Cortex of kidney (tissue), 1 donor: ENCODE data around the gene SNRK.

Source experiments
- DNase-seq: peaks from one replicate; lab custom pipeline; 2025; lab: John Stamatoyannopoulos, UW

SNRK gene, protein sequence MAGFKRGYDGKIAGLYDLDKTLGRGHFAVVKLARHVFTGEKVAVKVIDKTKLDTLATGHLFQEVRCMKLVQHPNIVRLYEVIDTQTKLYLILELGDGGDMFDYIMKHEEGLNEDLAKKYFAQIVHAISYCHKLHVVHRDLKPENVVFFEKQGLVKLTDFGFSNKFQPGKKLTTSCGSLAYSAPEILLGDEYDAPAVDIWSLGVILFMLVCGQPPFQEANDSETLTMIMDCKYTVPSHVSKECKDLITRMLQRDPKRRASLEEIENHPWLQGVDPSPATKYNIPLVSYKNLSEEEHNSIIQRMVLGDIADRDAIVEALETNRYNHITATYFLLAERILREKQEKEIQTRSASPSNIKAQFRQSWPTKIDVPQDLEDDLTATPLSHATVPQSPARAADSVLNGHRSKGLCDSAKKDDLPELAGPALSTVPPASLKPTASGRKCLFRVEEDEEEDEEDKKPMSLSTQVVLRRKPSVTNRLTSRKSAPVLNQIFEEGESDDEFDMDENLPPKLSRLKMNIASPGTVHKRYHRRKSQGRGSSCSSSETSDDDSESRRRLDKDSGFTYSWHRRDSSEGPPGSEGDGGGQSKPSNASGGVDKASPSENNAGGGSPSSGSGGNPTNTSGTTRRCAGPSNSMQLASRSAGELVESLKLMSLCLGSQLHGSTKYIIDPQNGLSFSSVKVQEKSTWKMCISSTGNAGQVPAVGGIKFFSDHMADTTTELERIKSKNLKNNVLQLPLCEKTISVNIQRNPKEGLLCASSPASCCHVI

DNA sequence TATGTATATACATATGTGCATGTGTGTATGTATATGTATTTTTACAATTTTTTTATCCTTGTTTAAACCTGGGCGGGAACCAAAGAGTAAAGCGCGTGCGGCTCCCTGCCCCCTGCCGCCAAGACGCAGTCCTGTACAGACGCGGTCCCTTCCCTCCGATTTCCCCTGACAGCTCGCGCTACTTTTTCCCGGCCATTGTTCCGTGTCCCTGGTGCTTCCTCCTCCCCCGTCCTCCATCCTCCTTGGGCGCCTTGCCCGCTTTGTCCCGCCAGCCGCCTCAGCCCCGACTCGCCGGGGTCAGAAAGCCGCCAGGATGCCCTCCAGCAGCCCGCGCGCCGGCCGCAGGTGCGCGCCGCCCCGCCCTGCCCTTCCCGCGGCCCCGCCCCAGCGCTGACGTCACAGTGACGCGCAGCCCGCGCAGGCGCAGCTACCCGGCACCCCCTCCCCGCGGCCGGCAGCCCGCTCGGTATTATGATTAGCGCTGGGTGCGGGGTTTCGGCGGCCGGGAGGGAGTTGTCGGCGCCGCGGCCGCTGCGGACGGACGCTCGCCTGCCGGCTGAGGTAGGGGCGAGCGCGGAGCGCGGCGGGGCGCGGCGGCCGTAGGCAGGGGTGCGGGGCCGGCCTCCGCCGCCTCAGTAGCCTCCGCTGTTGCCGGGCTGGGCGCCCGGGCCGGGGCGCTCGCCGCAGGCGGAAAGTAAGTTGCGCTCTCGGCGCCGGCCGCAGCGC, at the start of gene SNRK:
Gene SNRK, plus strand, starts transcription at position 426 of the 726 bp plus-strand sequence. CDS start 16,664 bp downstream, outside the sequence.
- peak; percentile 56 for DNase-seq

DNA sequence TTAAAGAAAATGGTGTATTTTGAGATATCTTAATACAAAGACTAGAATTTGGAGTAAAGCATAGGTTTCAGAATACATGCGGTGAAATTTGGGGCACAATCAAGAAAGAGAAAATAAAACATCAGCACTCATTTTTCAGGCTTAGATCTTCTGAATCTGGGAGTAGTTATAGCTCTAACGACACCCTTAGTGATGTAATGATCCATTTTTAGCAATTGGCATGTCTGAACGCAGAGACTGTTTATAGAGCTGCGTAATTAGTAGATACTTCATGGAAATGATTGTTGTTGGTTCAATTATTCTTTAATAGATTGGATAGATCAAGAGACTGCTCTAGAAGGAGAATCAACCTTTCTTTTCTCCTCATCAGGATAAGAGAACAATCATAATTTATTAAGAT, 47.5 kb upstream of the SNRK start:
- DNase-seq, result no peak

DNA sequence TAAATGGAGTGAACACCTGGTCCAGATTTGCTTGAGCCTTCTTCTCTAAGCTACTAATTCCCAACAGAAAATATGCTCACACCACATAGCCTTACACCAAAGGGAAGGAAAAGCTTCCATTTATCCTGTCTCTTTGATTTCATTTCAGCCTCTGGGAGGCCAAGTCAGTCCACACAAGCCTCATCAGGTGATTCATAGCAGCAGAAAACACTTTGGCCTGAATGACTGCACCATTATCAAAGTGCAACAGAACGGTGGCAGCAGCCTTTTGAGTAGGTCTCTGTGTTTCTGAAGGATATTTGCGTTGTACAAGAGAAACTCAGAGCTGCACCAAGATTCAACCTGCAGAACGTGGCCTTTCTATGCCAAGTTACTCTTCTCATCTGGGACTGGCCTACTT, 46.6 kb upstream of the SNRK start:
- no peak for DNase-seq

DNA sequence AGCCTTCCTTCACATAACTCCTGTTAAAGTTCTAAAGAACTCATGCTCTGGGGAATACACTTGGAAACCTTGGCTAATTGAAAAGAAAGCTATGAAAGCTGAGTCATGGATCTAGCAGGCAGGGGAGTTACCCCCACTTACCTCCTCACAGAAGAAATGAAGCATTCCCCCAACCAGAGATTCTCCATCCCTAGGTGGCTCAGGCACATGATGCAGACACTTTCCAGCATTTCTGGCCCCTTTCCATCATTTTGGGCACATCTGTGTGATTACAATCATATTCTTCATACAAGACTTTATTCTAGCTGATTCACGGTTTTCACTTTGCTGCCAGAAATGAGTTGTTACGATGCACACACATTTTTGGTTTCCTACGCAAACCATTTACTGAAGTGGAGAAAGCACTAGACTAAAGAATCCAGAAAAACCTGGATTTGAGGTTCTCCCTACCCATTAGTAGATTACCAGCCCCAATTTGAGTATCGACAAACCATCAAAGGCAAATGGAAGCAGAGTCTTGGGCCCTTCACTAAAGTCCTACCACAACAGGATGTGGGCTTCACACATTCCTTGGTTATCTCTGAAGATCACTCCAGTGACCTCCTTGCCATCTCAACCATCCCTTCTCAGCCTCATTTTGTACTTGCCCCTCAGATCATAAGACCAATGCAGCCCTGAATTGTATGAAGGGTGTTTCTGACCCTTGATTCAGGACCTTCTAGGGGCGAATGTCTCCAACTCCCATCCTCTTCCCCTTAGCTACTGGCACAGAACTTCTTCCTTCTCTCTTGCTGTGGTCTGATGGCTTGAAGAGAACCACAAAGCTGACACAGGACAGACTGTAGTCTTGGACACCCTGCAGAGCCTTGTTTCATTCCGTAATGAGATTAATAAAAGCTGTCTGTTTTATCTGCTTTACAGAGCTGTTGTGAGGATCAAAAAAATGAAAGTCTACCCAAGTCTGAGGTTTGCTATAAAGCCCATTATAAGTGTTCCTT, 42.5 kb upstream of the SNRK start:
- no peak for DNase-seq

DNA sequence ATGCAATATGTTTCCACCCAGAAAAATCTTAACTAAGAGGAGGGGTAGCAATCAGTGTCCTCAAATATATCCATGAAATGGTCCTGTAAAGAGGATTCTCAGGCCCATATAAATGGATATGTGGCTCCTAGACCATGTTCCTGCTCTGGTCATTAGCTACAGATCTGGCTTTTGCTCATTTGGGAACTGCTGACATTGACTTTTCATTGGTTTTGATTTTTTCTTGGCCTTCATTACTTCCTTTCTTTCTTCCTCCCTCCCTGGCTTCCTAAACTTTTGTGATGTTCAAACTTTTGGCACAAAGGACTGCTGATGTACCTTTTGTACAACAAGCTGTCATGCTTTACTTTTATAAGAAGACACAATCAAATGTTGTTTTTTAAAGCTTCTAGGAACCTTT, 41.6 kb upstream of the SNRK start:
- no peak for DNase-seq

DNA sequence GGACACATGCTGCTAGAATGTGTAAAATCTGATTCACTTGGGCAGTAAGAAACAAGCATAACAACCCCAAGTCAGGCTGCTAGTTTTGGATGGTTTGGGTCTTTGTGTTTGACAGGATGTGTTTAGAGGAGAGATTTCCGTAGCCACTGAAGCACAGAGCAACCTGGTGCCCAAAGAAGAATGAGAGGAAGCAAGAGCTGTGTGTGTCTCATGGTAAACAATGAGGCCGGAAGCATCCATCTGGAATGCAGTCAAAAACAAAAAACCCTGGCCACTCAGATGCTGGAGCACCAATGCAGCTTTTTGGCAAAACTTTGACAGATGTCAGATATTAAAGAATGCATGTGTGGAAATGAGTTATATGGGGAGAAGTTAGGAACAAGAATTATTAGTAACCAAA, 39.4 kb upstream of the SNRK start:
- DNase-seq, result no peak

DNA sequence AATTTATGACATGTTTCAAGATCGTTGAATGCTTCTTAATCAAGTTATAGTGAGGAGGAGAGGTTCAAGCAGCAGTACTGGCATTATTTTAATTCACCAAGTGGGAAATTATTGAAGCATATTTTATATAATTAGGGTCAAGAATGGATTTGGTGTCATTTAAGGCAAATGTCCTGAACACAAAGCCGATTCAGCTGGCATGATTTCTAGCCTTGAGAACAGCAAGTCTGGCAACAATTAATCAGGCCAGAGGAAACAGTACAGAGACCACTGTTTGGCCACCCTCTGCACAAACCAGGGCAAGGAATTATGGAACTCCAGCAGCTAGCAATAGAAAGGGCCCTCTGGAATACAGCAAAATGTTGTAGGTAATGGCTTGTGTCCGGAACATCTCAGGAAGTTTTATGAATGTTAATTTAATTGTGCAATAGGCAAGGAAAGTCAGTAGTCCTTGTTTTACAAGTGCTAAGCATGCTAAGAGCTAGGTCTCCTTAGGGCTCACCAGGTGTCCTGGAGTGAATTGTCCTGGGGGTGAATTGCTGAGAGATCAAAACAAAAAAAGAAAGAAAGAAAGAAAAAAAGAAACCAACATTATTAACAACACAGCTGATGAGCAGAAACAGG, 38.7 kb upstream of the SNRK start:
- DNase-seq, result no peak

DNA sequence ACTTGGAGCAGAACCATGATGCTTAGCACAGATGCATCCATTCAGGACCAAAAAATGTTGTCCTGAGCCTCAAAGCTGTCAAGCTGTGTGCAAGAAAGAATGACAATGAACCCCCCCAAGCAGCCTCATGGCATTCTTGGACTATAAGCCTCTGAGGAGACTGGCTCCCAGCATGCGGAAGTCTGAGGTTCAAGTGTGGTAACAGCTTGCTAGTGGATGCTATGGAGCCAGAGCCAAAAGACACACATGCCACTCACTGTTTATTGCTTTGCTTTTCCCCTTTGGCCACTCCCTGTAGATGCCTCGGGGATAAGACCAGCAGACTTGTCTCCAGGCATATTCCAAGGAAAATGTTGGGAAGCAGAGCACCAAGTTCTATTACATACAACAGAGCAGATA, 38.2 kb upstream of the SNRK start:
- DNase-seq, result no peak

DNA sequence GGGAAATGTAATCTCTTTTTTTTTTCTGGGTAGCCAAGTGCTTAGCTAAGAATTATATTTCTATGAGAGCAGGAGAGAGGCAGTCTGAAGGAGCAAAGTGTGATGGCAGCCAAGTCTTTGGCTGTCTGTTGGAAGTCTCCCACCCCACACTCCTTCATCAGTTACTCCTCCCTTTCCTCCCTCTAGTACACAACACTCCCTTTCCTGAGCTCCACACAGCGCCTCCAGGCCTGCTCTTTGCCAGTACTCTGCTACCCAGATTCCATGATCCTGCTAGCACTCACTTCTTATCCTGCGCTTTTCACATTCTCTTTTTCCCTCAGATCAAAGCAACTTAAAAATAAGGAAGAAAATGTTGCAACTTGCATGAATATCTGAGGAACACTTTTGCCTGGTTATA, 37.4 kb upstream of the SNRK start:
- DNase-seq, result no peak

DNA sequence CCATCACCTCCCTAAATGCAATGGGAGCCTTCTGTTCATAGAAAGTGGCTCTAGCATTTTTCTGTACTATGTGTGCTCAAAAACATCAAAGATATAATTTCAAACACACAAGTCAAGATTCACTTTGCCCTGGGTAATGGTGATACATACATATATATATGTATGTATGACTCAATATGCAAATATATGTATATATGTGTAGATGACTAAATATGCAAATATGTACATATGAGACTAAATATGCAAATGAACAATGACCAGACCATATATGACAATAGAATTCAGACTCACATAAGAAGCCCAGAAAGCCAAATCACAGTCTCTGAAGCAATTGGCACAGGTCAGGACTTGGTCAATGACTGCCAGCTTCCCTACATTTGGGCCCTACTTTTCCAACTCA, 36.9 kb upstream of the SNRK start:
- DNase-seq, result no peak

DNA sequence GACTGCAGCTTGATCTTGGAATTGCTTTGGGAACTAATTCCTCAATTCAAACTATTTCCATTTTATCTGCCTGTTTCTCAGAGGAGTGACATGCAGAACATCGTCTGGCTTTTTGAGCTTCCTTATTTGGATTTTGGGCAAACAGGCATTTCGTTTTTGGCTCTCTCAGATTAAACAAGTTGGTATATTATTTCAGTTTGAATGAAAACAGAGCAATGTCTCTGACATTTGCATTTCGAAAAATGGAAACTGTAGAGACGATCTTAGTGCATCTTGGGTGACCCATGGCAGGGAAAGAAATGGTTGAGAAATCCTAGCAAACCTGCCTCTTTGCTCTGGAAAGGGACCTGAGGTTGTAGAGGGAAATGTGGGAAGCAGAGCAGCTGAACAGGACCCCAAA, 33.0 kb upstream of the SNRK start:
- DNase-seq, result no peak

DNA sequence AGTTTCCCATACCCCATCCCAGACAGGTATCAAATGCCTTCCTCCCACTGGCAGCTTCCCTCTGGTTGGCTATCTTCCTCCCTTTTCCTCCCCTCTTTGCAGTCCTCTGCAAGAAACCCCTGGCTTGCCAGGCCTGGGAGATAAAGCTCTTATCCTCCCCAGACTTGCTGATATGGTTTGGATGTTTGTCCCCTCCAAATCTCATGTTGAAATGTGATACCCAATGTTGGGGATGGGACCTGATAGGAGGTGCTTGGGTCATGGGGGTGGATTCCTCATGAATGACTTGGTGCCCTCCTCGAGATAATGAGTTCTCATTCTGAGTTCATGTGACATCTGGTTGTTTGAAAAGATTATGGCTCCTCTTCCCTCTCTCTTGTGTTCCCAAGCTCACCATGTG, 32.2 kb upstream of the SNRK start:
- DNase-seq, result no peak

DNA sequence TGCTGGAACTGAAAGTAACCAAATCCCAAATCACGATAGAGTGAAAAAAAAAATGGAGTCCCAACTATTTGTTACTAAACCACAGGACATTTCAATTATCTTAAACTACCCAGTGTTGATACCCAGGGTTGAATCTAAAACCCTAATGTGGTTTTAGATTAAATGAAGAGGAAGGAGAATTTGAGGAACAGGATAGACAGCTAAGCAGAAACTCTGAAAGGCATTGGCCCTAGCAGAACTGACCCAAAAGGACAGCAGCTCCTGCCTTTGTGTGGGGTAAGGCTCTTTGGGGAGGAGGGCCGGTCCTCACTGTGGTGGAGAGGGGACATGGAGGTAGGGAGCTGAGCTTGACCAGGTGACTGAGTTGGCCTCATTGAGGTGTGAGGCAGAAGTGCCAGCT, 30.7 kb upstream of the SNRK start:
- DNase-seq, result no peak

DNA sequence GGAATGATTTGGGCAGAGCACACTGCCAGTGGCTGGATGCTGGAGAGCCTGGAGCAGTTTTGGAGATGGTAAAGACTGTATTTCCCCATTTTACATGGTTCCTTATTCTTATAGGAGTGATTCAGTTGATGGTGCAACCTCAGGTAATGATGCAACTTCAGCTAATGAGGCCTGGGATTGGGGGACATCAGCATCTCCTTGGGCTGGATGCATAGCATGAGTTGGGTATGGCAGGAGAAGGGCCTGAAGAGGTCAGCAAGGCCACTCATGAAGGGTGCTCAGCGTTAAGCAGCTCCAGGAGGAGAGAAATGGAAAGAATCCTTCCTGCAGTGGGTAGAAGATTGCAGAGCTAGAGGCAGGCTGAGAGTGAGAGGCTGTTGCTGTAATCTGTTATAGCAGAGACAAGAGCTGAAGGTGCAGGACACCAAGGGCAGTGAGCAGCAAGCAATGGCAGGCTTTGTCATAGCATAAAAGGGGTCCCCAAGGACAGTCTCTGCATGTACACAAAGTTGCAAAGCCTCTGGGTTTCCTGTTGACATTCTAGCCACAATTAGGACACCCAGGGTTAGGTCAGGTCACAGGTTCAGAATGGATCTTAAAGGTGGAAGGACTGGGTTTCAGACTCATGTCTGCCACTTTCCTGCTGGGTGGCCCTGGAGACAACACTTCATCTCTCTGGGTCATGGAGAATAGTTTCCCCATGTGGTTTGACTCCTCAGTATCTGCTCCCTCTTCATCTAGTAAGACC, 29.5 kb upstream of the SNRK start:
- DNase-seq, result no peak

DNA sequence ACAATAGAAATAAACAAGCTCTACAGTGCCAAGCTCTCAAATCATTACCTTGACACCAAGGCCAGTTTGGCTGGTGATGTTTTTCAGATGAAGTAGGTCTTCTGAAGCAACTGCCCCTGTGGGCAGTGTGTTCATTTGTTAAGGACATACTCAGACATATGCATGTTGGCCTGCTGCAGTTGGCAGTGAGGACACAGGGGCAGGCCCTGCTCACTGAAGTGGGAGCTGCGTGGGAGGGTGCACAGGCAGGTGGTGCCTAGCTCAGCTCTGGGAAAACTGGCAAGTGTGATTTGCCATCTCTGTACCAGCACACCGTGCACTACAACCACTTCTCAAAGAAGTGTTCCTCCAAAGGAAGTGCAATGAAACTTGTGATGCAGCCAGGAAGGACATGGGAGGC, 28.5 kb upstream of the SNRK start:
- DNase-seq, result no peak

DNA sequence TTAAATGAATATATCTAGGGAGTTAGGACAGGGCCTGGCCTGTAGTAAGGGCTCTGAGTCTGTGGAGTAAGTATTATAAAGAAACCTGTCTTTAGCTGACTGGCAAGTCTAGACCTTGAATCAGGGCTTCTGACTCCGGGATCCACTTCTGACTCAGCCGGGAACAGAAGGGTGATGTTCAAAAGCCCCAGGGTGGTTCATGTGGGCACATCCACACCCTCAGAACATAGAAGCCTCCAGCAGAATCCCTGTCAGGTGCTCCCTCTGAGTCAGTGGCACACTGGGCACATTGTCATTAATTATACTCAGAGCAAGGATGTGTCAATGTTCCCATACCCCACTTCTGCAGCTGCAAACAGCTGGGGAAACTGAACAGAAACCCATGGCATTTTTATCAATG, 26.7 kb upstream of the SNRK start:
- DNase-seq, result no peak

DNA sequence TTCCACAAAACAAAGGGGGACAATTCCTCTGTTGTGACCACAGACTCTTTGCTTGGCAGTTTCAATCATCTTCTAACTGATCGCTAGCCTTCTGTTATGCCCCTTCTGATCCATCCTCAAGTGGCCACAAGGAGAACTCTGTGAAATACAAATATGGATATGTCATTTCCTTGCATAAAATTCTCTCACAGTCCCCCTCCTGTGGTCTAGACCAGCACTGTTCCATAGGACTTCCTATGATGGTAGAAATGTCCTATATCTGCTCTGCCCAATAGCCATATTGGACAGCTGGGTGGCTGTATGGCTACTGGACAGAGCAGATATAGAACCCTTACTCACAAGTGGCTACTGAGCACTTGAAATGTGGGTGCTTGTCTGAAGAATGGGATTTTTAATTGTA, 25.9 kb upstream of the SNRK start:
- DNase-seq, result no peak

DNA sequence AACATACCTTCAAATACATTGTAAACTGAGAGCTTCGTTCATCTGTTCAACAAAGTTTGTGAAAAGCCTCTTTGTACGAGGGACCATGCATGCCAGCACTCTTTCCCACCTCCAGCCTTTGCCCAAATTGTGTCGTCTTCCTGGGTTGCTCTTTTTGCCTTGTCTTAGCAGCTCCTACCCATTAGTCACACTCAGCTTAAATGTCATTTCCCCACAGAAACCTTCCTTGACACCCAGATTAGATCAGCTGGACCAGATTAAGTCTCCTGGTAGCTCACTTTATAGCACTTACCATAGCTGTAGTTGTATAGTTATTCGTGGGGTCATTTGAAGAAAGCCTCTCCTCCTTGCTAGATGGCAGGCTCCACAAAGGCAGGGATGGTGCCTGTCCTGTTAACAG, 24.1 kb upstream of the SNRK start:
- no peak for DNase-seq

DNA sequence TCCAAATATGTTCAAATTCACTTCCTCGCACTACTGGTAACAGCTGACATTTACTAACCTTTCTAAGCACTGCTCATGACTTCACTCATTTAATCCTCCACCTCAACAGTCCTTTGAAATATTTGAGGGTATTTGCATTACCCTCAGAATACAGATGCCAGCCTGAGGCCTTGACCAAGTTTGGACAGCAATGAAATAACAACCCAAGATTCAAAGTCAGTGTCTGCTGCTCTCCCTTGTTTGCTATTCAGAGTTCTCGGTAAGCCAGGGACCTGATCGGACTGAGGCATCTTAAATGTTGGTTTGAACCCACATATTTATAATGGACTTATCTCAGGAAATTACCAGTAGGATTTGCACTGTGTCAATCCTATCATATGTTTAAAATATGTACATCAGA, 19.9 kb upstream of the SNRK start:
- DNase-seq, result no peak

DNA sequence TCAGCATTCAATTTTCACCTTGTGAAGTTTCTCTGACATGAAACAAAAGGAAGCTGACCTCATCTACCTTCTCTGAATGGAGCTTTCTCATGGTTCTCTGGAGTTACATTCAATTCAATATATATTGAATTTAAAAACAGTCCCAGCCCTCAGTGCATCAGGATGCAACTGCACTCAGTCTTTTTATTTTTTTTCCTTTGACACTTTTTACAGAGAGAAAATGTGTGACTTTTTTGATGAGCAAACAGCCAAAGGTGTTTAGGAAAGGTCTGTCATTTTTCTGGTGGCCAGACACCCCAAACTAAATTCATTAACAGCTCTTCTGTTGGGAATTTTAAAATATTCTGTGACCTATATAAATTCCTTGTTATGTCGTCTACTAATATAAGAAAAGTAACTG, 19.3 kb upstream of the SNRK start:
- DNase-seq, result no peak
